Amniotic stem cell (primary cell): Measurements from ENCODE around the gene CA10.

ENCODE experiments used
- DNase-seq: peaks from one replicate; lab custom pipeline; 2025; lab: John Stamatoyannopoulos, UW

The CA10 gene

GRCh38 chr17:52048137-52048898 is 110.2 kb downstream of the CA10 start:
- DNase-seq, result no peak

- no peak for DNase-seq
These were observed 111.4 kb downstream of the CA10 start for GRCh38 chr17:52047086-52047485.

- no peak for DNase-seq
These were observed 117.3 kb downstream of the CA10 start for GRCh38 chr17:52041123-52041617.

- DNase-seq, result no peak
These were observed 122.1 kb downstream of the CA10 start for GRCh38 chr17:52036416-52036815.

- no peak for DNase-seq
These were observed 123.1 kb downstream of the CA10 start for GRCh38 chr17:52035336-52035915.

GRCh38 chr17:52032454-52032853 is 126.1 kb downstream of the CA10 start:
- no peak for DNase-seq

GRCh38 chr17:52030052-52030451 is 128.5 kb downstream of the CA10 start:
- DNase-seq, result no peak

- no peak for DNase-seq
These were observed 130.8 kb downstream of the CA10 start for GRCh38 chr17:52027620-52028295.

- no peak for DNase-seq
These were observed 131.4 kb downstream of the CA10 start for GRCh38 chr17:52027081-52027480.

- DNase-seq, result no peak
These were observed 132.4 kb downstream of the CA10 start for GRCh38 chr17:52026075-52026474.

- no peak for DNase-seq
These were observed 133.3 kb downstream of the CA10 start for GRCh38 chr17:52025236-52025635.

GRCh38 chr17:52024300-52024870 is 134.1 kb downstream of the CA10 start:
- no peak for DNase-seq

- no peak for DNase-seq
These were observed 147.4 kb downstream of the CA10 start for GRCh38 chr17:52011064-52011463.

GRCh38 chr17:51999654-52000053 is 158.9 kb downstream of the CA10 start:
- DNase-seq, result no peak

GRCh38 chr17:51997723-51998122 is 160.8 kb downstream of the CA10 start:
- DNase-seq, result no peak

GRCh38 chr17:51995797-51996403 is 162.6 kb downstream of the CA10 start:
- no peak for DNase-seq

GRCh38 chr17:51992864-51993416 is 165.6 kb downstream of the CA10 start:
- DNase-seq, result no peak

- no peak for DNase-seq
These were observed 187.4 kb downstream of the CA10 start for GRCh38 chr17:51971121-51971520.

- no peak for DNase-seq
These were observed 196.8 kb downstream of the CA10 start for GRCh38 chr17:51961689-51962088.

- DNase-seq, result no peak
These were observed 200.7 kb downstream of the CA10 start for GRCh38 chr17:51957786-51958185.

GRCh38 chr17:51955245-51955644 is 203.3 kb downstream of the CA10 start:
- no peak for DNase-seq

GRCh38 chr17:51954232-51954765 is 204.2 kb downstream of the CA10 start:
- DNase-seq, result no peak
